Uterus (tissue), 2 donors: ENCODE measurements around the gene KHDRBS2.

ENCODE experiments used
- POLR2A ChIP-seq, 2 donors: fragments of 450-650 bp; IDR thresholded peaks; one replicate each; pipeline ENCODE4 v1.6.1; 2016; ENCODE audit warnings: antibody characterized with exemption in 2 of 2, mild to moderate bottlenecking in 1 of 2, moderate library complexity in 1 of 2
- TF ChIP-seq, protein P1 (sequence below), 4 experiments: fragments of 200-600 bp in 2 of 4; fragments of 450-650 bp in 2 of 4; sonication (generic) in 2 of 4; IDR thresholded peaks; one replicate each; pipeline ENCODE4 v1.5.1; 2016 to 2019; ENCODE audit warnings: antibody characterized with exemption in 4 of 4, mild to moderate bottlenecking in 2 of 4, moderate library complexity in 1 of 4

DNA sequence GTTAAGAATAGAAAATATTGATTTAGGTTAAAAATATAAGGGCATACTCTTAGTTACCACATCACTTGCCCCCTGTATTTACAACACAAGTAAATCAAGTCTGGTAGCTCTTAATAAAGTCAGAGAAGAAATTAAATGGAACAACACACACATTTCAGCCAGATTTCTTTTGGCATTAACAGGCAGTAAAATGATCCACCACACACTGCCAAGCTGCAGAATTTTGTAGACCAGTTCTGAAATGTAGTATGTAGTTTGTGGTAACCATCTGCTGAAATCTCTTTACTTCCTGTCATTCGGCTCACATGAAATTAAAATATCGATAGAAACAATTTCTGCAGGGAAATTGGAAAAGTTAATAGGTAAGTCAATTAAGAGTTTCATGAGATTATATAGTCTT is 326.8 kb downstream of the KHDRBS2 start:
- TF ChIP-seq, protein P1, sequence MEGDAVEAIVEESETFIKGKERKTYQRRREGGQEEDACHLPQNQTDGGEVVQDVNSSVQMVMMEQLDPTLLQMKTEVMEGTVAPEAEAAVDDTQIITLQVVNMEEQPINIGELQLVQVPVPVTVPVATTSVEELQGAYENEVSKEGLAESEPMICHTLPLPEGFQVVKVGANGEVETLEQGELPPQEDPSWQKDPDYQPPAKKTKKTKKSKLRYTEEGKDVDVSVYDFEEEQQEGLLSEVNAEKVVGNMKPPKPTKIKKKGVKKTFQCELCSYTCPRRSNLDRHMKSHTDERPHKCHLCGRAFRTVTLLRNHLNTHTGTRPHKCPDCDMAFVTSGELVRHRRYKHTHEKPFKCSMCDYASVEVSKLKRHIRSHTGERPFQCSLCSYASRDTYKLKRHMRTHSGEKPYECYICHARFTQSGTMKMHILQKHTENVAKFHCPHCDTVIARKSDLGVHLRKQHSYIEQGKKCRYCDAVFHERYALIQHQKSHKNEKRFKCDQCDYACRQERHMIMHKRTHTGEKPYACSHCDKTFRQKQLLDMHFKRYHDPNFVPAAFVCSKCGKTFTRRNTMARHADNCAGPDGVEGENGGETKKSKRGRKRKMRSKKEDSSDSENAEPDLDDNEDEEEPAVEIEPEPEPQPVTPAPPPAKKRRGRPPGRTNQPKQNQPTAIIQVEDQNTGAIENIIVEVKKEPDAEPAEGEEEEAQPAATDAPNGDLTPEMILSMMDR (IDR thresholded peaks at IDR 0.05), result no peak
- no peak for TF ChIP-seq POLR2A (IDR thresholded peaks at IDR 0.05)
